ENCODE results near the gene EBNA1BP2. TPM values are rescaled to one million over a fixed set of nuclear protein-coding genes. Genes with fewer than 3 reads are reported as not detected.
"Not testable (repeated sequence)": the region's sequence is repeated elsewhere in the genome, so short reads cannot be mapped to it uniquely, and the experiment has no call there.

EBNA1BP2 gene
- total RNA-seq, 1 donor from 2014 or later, result 28.8 TPM

DNA sequence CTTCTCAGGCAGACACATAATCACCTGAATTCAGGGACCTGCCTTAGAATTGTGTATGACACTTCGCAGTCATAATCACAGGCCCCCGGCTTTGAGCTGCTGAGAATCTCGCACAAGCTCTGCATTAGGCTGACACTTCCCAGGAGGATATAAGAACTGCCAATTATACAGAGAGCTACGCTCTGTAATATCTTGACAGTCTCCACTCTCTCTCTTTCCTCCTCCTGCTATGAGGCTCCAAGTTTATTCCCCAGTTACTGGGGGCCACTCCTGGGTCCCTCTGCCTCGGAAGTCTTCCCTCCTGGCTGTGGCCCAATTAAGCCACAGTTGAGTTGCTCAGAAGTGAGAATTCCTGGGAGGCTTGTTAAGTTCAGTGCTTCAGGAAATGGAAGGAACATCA is 42.7 kb downstream of the EBNA1BP2 start:
- ATAC-seq, result no peak
- DNase-seq, result no peak
- intact Hi-C loops (cut with micrococcal nuclease), result no loop called here

DNA sequence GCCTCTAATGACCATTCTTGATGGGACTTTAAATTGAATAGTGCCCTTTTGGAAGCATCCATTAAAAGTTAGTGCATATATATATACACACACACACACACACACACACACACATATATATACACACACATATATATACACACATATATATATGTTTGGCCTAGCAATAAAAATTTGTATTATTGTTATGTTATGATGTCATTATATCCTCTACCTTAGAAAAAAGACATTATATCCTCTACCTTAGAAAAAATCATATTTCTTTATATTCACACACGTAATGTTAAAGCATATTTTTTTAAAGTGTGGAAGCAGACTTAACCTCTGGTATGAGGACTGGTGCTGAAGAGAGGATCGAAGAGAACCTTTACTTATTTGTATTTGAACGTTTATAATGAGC is 43.3 kb downstream of the EBNA1BP2 start:
- intact Hi-C loops (cut with micrococcal nuclease), result no loop called here
- ATAC-seq (no peak), DNase-seq (no peak)

DNA sequence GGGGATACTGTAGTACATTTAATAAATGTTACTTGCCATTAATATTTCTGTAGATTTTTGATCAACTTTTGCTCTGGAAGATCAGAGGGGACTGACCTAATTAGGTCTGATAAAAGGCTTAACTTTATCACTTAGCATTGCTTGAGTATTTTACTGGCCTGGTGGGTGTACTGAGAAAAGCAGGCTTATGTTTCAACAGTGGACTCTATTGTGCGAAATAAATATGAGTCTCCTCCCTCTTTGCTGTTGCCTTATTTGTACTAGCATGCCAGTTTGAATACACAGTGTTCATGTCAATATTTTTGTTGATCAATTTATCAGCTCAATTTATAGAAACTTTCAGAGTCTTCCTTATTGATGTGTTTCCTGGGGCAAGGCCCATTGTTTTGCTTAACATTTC is 49.1 kb downstream of the EBNA1BP2 start:
- DNase-seq, result no peak
- intact Hi-C loops (cut with micrococcal nuclease), result no loop called here
- no peak for ATAC-seq

DNA sequence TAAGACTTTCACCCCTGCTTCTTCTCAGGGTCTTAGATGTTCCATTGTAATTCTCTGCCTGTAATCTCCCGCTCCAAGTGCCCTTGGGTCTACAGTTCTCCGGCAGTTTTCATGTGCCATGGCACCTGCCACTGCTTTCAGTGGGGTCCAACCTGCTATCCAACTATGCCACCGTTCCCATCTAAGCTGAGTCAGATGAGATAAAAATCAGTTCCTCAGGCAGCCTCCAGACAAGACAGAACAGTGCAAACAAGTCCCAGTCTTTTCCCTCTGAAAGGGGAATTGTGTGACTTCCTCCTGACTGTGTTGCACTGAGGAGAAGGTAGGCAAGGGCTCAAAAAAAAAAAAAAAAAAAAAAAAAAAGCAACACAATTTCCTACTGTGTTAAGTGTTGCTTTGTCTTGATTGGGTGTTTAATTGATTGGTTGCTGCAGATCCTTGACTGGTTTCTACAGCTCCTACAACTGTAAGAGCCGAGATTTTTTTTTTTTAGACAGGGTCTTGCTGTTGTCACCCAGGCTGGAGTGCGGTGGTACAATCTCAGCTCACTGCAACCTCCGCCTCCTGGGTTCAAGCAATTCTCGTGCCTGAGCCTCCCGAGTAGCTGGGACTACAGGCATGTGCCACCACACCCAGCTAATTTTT is 50.7 kb downstream of the EBNA1BP2 start:
- intact Hi-C loops (cut with micrococcal nuclease), result no loop called here
- DNase-seq (no peak), ATAC-seq (no peak)

DNA sequence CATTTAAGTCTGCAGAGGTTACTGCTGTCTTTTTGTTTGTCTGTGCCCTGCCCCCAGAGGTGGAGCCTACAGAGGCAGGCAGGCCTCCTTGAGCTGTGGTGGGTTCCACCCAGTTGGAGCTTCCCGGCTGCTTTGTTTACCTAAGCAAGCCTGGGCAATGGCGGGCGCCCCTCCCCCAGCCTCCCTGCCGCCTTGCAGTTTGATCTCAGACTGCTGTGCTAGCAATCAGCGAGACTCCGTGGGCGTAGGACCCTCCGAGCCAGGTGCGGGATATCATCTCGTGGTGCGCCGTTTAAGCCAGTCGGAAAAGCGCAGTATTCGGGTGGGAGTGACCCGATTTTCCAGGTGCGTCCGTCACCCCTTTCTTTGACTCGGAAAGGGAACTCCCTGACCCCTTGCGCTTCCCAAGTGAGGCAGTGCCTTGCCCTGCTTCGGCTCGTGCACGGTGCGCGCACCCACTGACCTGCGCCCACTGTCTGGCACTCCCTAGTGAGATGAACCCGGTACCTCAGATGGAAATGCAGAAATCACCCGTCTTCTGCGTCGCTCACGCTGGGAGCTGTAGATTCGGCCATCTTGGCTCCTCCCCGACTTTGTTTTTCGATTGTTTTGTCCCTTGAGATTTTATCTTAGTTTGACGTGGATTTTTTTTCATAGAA is 52.0 kb downstream of the EBNA1BP2 start:
- ATAC-seq; intact Hi-C loops (cut with micrococcal nuclease); DNase-seq: not testable (repeated sequence)

Small RNA genes lying within 50 kb of the gene (microRNA-seq; reads per million reads assigned to microRNA genes)
- gene MIR6733 (ENCODE audit: borderline number of aligned reads), result not detected

Other genes with a start within 250 kb of the EBNA1BP2 start
- gene SLC2A1, start 213.4 kb downstream of the EBNA1BP2 start, total RNA-seq, result 38.5 TPM
- not detected for gene CFAP57, start within 50 bp of the EBNA1BP2 start, total RNA-seq
- gene TMEM125, start 97.7 kb upstream of the EBNA1BP2 start, total RNA-seq, result not detected
- gene C1orf210, start 113.3 kb upstream of the EBNA1BP2 start, total RNA-seq, result not detected
- gene TIE1, start 128.7 kb upstream of the EBNA1BP2 start, total RNA-seq, result 21.9 TPM
- gene MPL, start 165.5 kb upstream of the EBNA1BP2 start, total RNA-seq, result 0.40 TPM
- gene CDC20, start 186.7 kb upstream of the EBNA1BP2 start, total RNA-seq, result 1.3 TPM
- gene ELOVL1, start 195.7 kb upstream of the EBNA1BP2 start, total RNA-seq, result 30.2 TPM
- 16.0 TPM for gene MED8, start 217.5 kb upstream of the EBNA1BP2 start, total RNA-seq
- 27.0 TPM for gene SZT2, start 217.6 kb upstream of the EBNA1BP2 start, total RNA-seq

All from left ventricle myocardium superior (tissue), 1 donor.